Ureter (tissue), 1 donor: ENCODE results near the gene DVL1. TPM values are rescaled to one million over a fixed set of nuclear protein-coding genes. Genes with fewer than 3 reads are reported as not detected.
"Not testable (repeated sequence)": the region's sequence is repeated elsewhere in the genome, so short reads cannot be mapped to it uniquely, and the experiment has no call there.

Experiments used
- DNase-seq: peaks from one replicate; pipeline ENCODE4 v3.0.0-alpha.2; 2020; ENCODE audit warnings: low spot score
- total RNA-seq: library from RNA; stranded (reverse); gene quantifications from one replicate; pipeline ENCODE4 v1.2.4, GENCODE V29; 2023
- donor health status: DM: yes; HTN: yes; CAD: no.

Gene DVL1
- total RNA-seq, 1 donor from 2014 or later, result 52.8 TPM

GRCh38 chr1:1327291-1327690 is 21.9 kb downstream of the DVL1 start:
- no peak for DNase-seq

DNA sequence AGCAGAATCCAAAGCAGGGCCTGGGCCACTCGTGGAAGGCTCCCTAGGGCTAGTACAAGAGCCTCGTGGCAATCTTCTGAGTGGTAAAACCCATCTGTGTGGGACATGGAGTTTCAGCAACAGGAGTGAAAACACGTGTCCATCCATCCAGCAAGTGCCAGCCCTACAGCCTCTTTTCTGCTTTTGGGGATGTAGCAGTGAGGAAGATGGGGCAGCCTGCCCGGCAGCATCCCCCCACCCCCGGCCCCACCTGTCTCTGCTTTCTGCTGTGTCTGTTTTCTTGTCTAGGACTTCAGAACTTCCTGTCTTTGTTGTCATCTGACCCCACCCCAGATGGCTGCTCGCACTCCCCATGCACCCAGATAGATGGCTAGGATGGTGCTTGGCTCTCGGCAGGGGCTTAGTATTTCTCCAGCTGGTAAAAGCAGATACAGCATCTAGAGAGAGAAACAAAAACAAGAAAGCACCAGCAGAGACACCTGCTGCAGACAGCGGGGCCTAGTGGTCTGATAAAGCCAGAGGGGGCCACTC is 23.1 kb downstream of the DVL1 start:
- no peak for DNase-seq

GRCh38 chr1:1325288-1326074 is 23.7 kb downstream of the DVL1 start:
- DNase-seq, result no peak

DNA sequence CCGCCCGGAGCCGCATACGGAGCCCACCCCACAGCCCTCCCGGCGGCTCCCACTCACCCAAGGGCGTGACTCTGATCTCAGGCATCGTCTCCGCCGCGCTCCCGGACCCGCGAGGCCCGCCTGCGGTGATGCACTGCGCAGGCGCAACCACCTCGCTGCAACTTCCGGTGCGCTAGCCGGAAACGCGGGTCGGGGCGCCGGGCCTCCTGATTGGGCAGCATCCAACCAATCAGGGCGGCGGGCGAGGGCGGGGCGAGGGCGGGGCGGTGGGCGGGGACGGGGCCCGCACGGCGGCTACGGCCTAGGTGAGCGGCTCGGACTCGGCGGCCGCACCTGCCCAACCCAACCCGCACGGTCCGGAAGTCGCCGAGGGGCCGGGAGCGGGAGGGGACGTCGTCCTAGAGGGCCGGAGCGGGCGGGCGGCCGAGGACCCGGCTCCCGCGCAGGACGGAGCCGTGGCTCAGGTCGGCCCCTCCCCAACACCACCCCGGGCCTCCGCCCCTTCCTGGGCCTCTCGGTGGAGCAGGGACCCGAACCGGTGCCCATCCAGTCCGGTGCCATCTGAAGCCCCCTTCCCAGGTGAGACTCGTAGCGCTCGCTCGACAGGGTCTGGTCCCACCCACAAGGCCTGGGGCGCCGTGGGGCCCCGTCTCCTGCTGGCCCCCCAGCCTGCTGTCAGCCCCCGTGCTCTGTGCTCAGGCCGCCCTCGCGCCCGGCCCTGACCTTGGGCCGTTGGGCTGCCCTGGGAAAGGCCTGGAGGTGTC is 24.5 kb downstream of the DVL1 start, which contains the start of the genes CPTP and INTS11:
Gene CPTP, plus strand, starts transcription at position 279 of the 764 bp plus-strand sequence. CDS start 2,109 bp downstream, outside the sequence.
Gene INTS11, minus strand, starts transcription at position 137 of the 764 bp plus-strand sequence. Its CDS starts 52 bp downstream, at position 85.
- DNase-seq, result peak; percentile 96

DNA sequence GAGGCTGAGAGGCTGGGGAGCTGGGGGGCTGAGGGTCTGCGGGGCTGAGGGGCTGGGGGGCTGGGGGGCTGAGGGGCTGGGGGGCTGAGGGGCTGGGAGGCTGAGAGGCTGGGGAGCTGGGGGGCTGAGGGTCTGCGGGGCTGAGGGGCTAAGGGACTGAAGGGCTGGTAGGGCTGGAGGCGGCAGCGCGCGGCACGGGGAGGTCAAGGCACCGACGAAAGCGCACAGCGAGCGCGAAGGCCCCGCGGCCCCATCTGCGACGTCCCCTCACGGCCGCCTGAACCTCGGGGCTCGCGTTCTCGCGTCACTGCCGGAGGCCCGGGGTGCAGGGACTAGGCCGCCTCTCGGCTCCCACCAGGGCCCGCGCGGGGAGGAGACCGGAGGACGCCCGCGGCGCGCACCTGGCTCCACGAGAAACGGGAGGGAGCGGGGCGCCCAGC is 25.1 kb downstream of the DVL1 start:
- no peak for DNase-seq

- DNase-seq, result no peak
These were observed 26.3 kb downstream of the DVL1 start for GRCh38 chr1:1322952-1323351.

DNA sequence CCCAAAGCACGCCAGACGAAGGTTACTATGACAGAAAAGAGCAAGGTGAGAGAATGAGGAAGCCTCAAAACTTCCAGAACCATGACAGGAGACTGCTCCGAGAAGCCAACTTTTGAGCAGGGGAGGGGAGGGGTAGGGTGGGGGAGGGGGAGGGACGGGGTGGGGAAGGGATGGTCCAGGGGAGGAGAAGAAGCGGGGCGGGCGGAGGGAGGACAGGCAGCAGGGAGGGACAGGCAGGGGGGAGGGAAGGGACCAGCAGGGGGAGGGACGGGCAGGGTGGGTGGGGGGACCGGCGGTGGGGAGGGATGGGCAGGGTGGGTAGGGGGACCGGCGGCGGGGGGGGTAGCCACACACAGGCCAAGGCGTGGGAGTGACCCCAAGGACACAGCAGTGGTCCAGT is 26.8 kb downstream of the DVL1 start:
- no peak for DNase-seq

- DNase-seq, result no peak
These were observed 27.7 kb downstream of the DVL1 start for GRCh38 chr1:1321477-1321876.

DNA sequence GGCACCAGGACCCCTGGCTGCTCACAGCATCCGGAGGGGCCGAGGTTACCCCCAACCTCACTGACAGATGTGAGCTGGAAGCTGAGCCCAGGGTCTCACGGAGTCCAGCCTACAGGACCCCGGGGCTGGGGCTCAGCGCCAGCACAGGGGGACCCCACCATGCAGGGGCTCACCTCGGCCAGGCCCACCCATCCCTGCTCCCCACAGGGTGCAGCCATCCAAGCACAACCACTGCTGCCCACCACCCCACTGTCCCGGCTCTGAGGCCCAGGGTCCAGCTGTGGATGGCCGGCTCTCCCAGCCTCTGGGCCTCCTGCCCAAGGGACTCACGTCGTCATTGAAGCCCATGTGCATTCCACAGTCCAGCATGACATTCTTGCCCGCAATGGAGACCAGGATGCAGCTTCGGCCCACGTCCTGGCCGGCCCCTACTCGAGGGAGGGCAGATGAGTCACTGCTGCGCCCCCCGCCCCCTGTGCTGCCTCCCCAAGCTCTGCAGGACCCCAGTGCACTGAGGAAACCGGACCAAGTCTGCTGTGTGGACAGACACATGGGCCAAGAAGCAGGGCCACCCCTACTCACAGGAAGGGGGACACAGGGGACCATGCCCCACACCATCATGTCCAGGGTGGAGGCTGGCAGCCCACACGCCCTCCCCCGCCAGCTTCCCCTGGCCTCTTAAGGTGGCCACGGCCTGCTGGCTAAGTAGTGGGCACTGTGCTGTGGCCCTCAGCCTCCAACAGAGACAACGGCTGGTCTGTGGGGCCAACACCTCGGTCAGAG is 28.4 kb downstream of the DVL1 start:
- no peak for DNase-seq

GRCh38 chr1:1319646-1319941 is 29.6 kb downstream of the DVL1 start:
- DNase-seq, result no peak

- no peak for DNase-seq
These were observed 30.2 kb downstream of the DVL1 start for GRCh38 chr1:1318777-1319645.

GRCh38 chr1:1318131-1318652 is 31.0 kb downstream of the DVL1 start:
- peak; percentile 80 for DNase-seq

GRCh38 chr1:1317420-1317819 is 31.8 kb downstream of the DVL1 start:
- DNase-seq, result no peak

DNA sequence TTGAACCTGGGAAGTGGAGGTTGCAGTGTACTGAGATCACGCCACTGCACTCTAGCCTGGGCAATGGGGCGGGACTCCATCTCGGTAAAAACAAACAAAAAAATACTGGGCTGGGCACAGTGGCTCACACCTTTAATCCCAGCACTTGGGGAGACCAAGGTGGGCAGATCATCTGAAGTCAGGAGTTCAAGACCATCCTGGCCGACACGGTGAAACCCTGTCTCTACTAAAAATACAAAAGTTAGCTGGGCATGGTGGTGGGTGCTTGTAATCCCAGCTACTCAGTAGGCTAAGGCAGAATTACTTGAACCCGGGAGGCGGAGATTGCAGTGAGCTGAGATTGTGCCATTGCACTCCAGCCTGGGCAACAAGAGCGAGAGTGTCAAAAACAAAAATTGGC is 33.0 kb downstream of the DVL1 start:
- not testable (repeated sequence) for DNase-seq

GRCh38 chr1:1315435-1315954 is 33.7 kb downstream of the DVL1 start:
- no peak for DNase-seq

- no peak for DNase-seq
These were observed 34.4 kb downstream of the DVL1 start for GRCh38 chr1:1314678-1315335.

DNA sequence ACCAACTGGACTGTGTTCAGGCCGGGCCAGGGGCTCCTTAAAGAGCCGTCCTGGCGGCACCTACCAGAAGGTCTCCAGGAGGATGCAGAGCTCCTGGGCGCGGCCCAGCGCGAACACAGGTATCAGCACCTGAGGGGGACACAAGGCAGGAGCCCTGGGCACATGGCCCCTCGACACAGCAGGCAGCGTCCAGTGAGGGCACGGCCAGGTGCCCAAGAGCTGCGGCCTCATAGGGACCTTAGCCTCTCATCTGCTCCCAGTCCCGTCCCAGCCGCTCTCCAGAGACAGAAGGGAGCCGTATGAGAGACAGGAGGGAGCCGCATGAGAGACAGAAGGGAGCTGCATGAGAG is 35.0 kb downstream of the DVL1 start:
- no peak for DNase-seq

DNA sequence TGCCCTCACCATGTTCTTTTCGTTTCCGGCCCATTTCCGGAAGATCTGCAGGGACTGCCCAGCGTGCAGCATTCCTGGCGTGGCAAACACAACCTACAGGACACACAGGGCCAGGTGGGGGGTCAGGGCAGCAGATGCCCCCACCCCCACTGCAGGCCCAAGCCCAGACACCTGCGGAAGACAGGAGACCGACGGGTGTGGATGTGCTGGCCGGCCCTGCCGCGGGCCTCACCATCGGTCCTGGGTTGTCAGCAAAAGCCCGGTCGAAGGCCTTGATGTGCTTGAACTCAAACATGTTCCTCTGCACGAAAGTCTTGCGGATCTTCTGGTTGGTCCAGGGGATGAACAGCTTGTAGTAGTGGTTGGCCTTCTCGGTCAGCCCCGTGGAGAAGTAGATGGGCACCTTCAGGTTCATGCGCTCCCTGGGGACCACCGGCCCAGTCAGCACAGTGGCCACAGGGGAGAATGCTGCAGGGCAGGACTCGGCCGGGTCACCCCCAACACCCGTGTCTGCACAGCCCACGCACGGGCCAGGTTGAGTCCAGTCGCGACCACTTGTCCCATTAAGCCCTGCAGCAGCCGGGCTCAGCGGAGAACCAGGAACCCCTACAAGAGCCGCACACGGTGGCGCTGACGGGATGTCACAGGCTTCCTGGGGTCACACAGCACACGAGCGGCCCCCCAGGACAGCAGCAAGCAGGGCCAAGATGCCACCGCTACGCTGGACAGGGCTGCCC is 35.5 kb downstream of the DVL1 start:
- DNase-seq, result no peak
